Measurements from ENCODE around the gene DNAJB14.

DNA sequence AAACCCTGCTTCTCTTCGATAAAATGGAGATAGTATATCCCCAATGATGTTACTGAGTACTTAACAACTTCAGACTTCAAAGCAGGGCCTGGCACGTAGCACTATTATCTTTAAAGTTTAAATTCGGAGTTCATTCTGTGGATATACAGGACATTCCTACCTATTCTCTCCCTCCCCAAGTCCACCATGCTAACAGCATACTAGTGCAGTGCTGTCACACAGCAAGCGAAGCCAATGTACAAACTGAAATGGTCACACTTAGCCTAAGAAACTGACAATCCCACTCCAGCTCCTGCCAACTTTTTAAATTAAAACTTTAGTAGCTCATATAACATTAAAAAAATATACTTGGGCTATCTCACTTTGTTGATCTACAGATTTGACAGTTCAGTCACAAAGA, 1.2 kb upstream of the DNAJB14 start:
- TF ChIP-seq, protein P1, sequence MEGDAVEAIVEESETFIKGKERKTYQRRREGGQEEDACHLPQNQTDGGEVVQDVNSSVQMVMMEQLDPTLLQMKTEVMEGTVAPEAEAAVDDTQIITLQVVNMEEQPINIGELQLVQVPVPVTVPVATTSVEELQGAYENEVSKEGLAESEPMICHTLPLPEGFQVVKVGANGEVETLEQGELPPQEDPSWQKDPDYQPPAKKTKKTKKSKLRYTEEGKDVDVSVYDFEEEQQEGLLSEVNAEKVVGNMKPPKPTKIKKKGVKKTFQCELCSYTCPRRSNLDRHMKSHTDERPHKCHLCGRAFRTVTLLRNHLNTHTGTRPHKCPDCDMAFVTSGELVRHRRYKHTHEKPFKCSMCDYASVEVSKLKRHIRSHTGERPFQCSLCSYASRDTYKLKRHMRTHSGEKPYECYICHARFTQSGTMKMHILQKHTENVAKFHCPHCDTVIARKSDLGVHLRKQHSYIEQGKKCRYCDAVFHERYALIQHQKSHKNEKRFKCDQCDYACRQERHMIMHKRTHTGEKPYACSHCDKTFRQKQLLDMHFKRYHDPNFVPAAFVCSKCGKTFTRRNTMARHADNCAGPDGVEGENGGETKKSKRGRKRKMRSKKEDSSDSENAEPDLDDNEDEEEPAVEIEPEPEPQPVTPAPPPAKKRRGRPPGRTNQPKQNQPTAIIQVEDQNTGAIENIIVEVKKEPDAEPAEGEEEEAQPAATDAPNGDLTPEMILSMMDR (IDR thresholded peaks at IDR 0.05) = no peak
- no peak for TF ChIP-seq POLR2AphosphoS5 (IDR thresholded peaks at IDR 0.05)
